Superior temporal gyrus (tissue), 1 donor: ENCODE data around the gene CHD9NB.

ENCODE experiments used
- DNase-seq: peaks from one replicate; pipeline ENCODE4 v3.0.0-alpha.2; 2016; ENCODE audit errors: extremely low spot score

The CHD9NB gene

GRCh38 chr16:53052519-53053501, at the start of gene CHD9NB:
CHD9NB (minus strand) TSS chr16:53052897; CDS start chr16:53044158, 8,739 bp downstream.
- DNase-seq: no peak

GRCh38 chr16:53100889-53101288, 48.2 kb upstream of the CHD9NB start:
- no peak for DNase-seq

GRCh38 chr16:53100131-53100748, 47.5 kb upstream of the CHD9NB start:
- DNase-seq: no peak

- peak; percentile 83 for DNase-seq
Measured at GRCh38 chr16:53099318-53100130, 46.8 kb upstream of the CHD9NB start.

GRCh38 chr16:53098526-53099317, 46.0 kb upstream of the CHD9NB start:
- DNase-seq: peak; percentile 72

- no peak for DNase-seq
Measured at GRCh38 chr16:53097190-53097589, 44.5 kb upstream of the CHD9NB start.

- DNase-seq: no peak
Measured at GRCh38 chr16:53094013-53094630, 41.4 kb upstream of the CHD9NB start.

- no peak for DNase-seq
Measured at GRCh38 chr16:53093162-53093744, 40.6 kb upstream of the CHD9NB start.

- no peak for DNase-seq
Measured at GRCh38 chr16:53092284-53092683, 39.6 kb upstream of the CHD9NB start.

GRCh38 chr16:53091466-53092211, 38.9 kb upstream of the CHD9NB start:
- DNase-seq: peak; percentile 93

GRCh38 chr16:53090591-53091411, 38.1 kb upstream of the CHD9NB start:
- peak; percentile 86 for DNase-seq

- no peak for DNase-seq
Measured at GRCh38 chr16:53090286-53090590, 37.5 kb upstream of the CHD9NB start.

GRCh38 chr16:53089434-53090285, 37.0 kb upstream of the CHD9NB start:
- no peak for DNase-seq

GRCh38 chr16:53087101-53087500, 34.4 kb upstream of the CHD9NB start:
- no peak for DNase-seq

GRCh38 chr16:53085931-53086421, 33.3 kb upstream of the CHD9NB start:
- no peak for DNase-seq

GRCh38 chr16:53085369-53085843, 32.7 kb upstream of the CHD9NB start:
- no peak for DNase-seq

- no peak for DNase-seq
Measured at GRCh38 chr16:53084746-53085334, 32.1 kb upstream of the CHD9NB start.
